Lung (tissue), 12 donors: ENCODE results near the gene PALD1. TPM values are rescaled to one million over a fixed set of nuclear protein-coding genes. Genes with fewer than 3 reads are reported as not detected.

ENCODE experiments used
- ATAC-seq: fragments of 200-7000 bp; cut with Tn5 transposase; one replicate; pipeline ENCODE4 v1.9.1; 2020; ENCODE audit warnings: moderate number of reproducible peaks; ENCODE audit not compliant: insufficient read depth, low FRiP score
- DNase-seq, 3 donors: peaks; one replicate each; pipeline ENCODE4 v3.0.0-alpha.2; 2013 to 2017
- H3K27ac ChIP-seq, 2 donors: one replicate each; pipeline ENCODE4 v1.5.1; 2013; ENCODE audit warnings: mild to moderate bottlenecking in 2 of 2, moderate library complexity in 2 of 2, control low read depth in 1 of 2, inconsistent platforms in 1 of 2, low read depth in 1 of 2, low read length in 1 of 2
- H3K27me3 ChIP-seq, 3 donors: one replicate each; pipeline ENCODE4 v1.5.1; 2013; ENCODE audit warnings: low read length in 2 of 3; ENCODE audit not compliant: control insufficient read depth in 3 of 3, insufficient read depth in 3 of 3
- H3K36me3 ChIP-seq, 4 donors: one replicate each; pipeline ENCODE4 v1.5.1; 2013; ENCODE audit warnings: low read length in 4 of 4, mild to moderate bottlenecking in 1 of 4, moderate library complexity in 1 of 4; ENCODE audit not compliant: control insufficient read depth in 4 of 4, insufficient read depth in 4 of 4
- H3K4me1 ChIP-seq, 5 donors: one replicate each; pipeline ENCODE4 v1.5.1; 2013; ENCODE audit warnings: low read length in 5 of 5, mild to moderate bottlenecking in 2 of 5, moderate library complexity in 1 of 5; ENCODE audit not compliant: control insufficient read depth in 5 of 5, insufficient read depth in 5 of 5
- H3K4me3 ChIP-seq: one replicate; pipeline ENCODE4 v1.5.1; 2013; ENCODE audit warnings: mild to moderate bottlenecking, control low read depth, moderate library complexity
- H3K9ac ChIP-seq, 2 donors: one replicate each; pipeline ENCODE4 v1.5.1; 2013; ENCODE audit warnings: low read length in 2 of 2, control low read depth in 1 of 2; ENCODE audit not compliant: insufficient read depth in 1 of 2
- H3K9me3 ChIP-seq, 4 donors: one replicate each; pipeline ENCODE4 v1.5.1; 2013; ENCODE audit warnings: low read length in 3 of 4, mild to moderate bottlenecking in 1 of 4, moderate library complexity in 1 of 4; ENCODE audit not compliant: control insufficient read depth in 4 of 4, insufficient read depth in 3 of 4
- WGBS, 2 donors: extraction: QIAGEN DNeasy Blood & Tissue Kit; methylation state at CpG; one replicate each; pipeline ENCODE4 v1.1.7; 2013; 5-methylcytosine and 5-hydroxymethylcytosine counted together
- polyA plus RNA-seq, 2 donors: library from polyadenylated mRNA; stranded (reverse); fragments of 200-250 nt; gene quantifications; one replicate each; pipeline ENCODE4 v1.2.1, GENCODE V29; 2013
- total RNA-seq, 2 donors: library from RNA; depleted of rRNA in 1 of 2; stranded (reverse); fragments of >200 nt in 1 of 2; gene quantifications; one replicate each; pipeline ENCODE4 v1.2.1, GENCODE V29; 2014 to 2021
- TF ChIP-seq, protein P1 (sequence below): IDR thresholded peaks from 2 replicates; pipeline ENCODE4 v1.5.1; 2012; ENCODE audit warnings: mild to moderate bottlenecking; ENCODE audit errors: control extremely low read depth, extremely low read depth
- donor health status: control.
- donor health status: control.
- donor health status: Bipolar disorder and iron deficiency.
- donor health status: healthy.
- donor health status: DM: yes; HTN: yes; CAD: no.

The PALD1 gene
- total and polyA plus RNA-seq, 4 donors, result 10.5 to 19.7 (median 15.6) TPM

DNA sequence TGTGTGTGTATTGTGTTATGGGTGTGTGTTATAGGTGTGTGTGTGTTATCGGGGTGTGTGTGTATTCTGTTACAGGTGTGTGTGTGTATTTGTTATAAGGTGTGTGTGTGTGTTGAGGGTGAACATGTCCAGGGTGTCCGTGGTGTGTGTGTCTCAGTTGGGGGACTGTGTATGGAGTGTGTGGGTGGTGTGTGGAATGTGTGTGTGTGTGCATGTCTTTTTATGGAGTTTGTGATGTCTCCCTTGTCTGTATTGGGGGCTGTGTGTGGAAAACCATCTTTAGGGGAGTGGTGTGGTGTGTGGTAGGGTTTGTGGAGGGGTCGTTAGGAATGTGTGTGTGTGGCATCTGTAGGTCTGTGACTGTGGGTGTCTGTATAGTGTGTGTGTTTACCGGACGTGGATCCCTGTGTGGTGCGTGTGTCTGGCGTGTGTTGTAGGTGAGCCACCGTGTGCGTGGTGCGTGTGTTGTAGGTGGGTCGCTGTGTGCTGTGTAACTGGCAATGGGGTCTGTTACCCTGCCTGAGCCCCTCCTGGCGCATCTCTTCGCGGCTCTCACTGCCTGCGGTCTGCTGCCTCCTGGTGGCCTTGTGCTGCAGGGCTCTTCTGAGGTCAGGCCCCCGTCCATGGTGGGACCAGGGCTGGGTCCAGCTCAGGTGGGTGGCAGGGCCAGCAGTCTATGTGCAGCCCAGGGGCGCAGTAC, 61.7 kb downstream of the PALD1 start:
- no peak overlapping the region for H3K9ac ChIP-seq

DNA sequence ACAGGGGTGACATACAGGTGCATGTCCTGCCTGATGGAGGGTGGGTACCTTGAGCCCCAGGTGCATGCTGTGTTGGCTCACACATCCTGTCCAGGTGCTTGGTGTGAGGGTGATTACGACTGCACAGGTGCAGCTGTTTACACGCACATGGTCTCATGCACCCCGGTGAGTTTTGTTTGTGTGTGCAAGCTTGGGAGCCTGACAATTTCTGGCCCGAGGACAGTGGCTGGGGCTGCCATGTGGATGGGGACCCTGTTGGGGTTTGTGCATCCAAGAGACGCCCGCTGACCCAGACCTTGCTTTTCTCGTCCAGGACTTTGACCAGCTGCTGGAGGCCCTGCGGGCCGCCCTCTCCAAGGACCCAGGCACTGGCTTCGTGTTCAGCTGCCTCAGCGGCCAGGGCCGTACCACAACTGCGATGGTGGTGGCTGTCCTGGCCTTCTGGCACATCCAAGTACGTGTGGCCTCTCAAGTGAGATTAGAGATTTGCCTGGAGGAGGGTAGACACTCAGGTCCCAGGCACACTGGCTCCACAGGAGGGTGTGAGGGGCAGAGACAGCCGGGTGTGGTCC, 62.3 kb downstream of the PALD1 start:
- H3K27ac ChIP-seq, result no peak overlapping the region
- TF ChIP-seq, protein P1, sequence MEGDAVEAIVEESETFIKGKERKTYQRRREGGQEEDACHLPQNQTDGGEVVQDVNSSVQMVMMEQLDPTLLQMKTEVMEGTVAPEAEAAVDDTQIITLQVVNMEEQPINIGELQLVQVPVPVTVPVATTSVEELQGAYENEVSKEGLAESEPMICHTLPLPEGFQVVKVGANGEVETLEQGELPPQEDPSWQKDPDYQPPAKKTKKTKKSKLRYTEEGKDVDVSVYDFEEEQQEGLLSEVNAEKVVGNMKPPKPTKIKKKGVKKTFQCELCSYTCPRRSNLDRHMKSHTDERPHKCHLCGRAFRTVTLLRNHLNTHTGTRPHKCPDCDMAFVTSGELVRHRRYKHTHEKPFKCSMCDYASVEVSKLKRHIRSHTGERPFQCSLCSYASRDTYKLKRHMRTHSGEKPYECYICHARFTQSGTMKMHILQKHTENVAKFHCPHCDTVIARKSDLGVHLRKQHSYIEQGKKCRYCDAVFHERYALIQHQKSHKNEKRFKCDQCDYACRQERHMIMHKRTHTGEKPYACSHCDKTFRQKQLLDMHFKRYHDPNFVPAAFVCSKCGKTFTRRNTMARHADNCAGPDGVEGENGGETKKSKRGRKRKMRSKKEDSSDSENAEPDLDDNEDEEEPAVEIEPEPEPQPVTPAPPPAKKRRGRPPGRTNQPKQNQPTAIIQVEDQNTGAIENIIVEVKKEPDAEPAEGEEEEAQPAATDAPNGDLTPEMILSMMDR, result no peak
- H3K27me3 ChIP-seq, result no peaks in the 10 kb centered on the region
- peaks cover 0 to 28% (median 17%) of the 10 kb centered on the region in 4 donors for H3K36me3 ChIP-seq
- H3K4me1 ChIP-seq, result peaks cover 0 to 6% (median 5%) of the 10 kb centered on the region in 5 donors
- H3K9ac ChIP-seq, result no peak overlapping the region
- H3K9me3 ChIP-seq, result no peaks in the 10 kb centered on the region
- no peak for ATAC-seq
- no peak overlapping the region for H3K4me3 ChIP-seq
- no peak for DNase-seq
- WGBS, 2 donors, result 90 to 94% methylated on average over 15 of the region's 15 CpGs

More for the DNA sequence above, 61.7 kb downstream of the PALD1 start:
- H3K4me3 ChIP-seq, result no peak overlapping the region
- 73 to 81% methylated on average over 17 of the region's 17 CpGs for WGBS, 2 donors
- TF ChIP-seq, protein P1, result no peak
- DNase-seq (peak in 2 of 3 donors; percentile 32 to 34), ATAC-seq (no peak)
- H3K9me3 ChIP-seq, result no peaks in the 10 kb centered on the region
- no peak overlapping the region for H3K27ac ChIP-seq
- peaks cover 0 to 9% (median 5%) of the 10 kb centered on the region in 5 donors for H3K4me1 ChIP-seq
- no peaks in the 10 kb centered on the region for H3K27me3 ChIP-seq
- peaks cover 0 to 26% (median 18%) of the 10 kb centered on the region in 4 donors for H3K36me3 ChIP-seq

DNA sequence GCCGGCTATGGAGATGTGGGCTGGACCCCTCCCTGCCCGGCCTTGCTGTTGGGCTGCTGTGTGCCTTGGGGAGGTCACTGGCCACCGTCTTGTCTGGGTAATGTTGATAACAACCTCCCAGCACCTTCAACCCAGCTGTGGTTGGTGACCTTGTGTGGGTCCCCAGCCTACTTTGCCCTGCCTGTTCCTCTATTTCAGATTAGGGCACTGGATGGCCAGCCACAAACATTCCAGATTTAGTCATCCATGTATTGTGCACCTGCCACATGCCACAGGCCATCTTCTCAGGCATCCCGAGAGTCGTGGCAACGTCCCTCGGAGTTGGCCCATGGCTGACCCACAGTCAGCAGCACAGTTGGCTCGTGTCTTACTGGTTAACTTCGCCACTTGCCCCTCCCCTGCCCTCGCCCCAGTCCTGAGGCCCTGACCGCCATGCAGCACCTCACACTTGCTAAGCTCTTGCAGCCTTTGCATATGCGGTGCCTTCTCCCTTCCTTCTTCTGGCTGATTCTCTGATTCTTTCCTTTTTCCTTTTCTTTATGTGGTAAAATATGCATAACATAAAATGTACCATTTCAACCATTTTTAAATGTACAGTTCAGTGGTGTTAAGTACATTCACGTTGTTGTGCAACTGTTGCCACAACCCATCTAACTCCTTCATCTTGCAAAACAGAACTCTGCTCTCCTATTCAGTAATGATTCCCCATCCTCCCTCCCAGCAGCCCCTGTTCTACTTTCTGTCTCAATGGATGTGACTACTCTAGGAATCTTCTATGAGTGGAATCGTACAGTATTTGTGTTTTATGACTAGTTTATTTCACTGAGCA, 63.4 kb downstream of the PALD1 start:
- no peak for DNase-seq
- no peak for ATAC-seq
- Histone ChIP-seq H3K4me1 (peaks cover 0 to 6% (median 3%) of the 10 kb centered on the region in 5 donors), H3K9ac (no peak overlapping the region), H3K27me3 (no peaks in the 10 kb centered on the region), H3K4me3 (no peak overlapping the region), H3K36me3 (peaks cover 0 to 28% (median 17%) of the 10 kb centered on the region in 4 donors), H3K9me3 (no peaks in the 10 kb centered on the region), H3K27ac (no peak overlapping the region)
- WGBS, 2 donors, result 77 to 83% methylated on average over 14 of the region's 14 CpGs
- TF ChIP-seq, protein P1, result no peak
